ENCODE results near the gene RBP5.

GRCh38 chr12:7128681-7129286, at the start of gene RBP5:
- TF ChIP-seq POLR2AphosphoS5 (IDR thresholded peaks at IDR 0.05): peak in 1 of 4 donors; percentile 10
- no peak for TF ChIP-seq POLR2A (IDR thresholded peaks at IDR 0.05)
- no peak for TF ChIP-seq CTCF (IDR thresholded peaks at IDR 0.05)
- TF ChIP-seq EP300 (IDR thresholded peaks at IDR 0.05): no peak
